A549 (cell line): ENCODE measurements around the gene DMC1.

Source experiments
- CEBPB ChIP-seq, 2 experiments: fragments of >200 bp in 1 of 2; sonication (Bioruptor Twin) in 1 of 2; formaldehyde crosslinking in 1 of 2; IDR thresholded peaks; 2 replicates each; pipeline ENCODE4 v1.6.1; 2012 to 2016
- FOSL2 ChIP-seq, 2 experiments: fragments of 450-650 bp in 1 of 2; fragments of >200 bp in 1 of 2; sonication (Bioruptor Twin) in 1 of 2; formaldehyde crosslinking; IDR thresholded peaks; 2 replicates each; pipeline versions ENCODE4 v1.5.0 to v1.6.1; 2016 to 2020; ENCODE audit warnings: mild to moderate bottlenecking in 1 of 2, moderate library complexity in 1 of 2
- TF ChIP-seq, protein P1 (sequence below): fragments of >200 bp; sonication (Bioruptor Twin); formaldehyde crosslinking; IDR thresholded peaks from 3 replicates; pipeline ENCODE4 v1.5.1; 2016

- TF ChIP-seq FOSL2 (IDR thresholded peaks at IDR 0.05) = no peak
- no peak for TF ChIP-seq FOSL2 (CRISPR knock-in tag; IDR thresholded peaks at IDR 0.05)
- no peak for TF ChIP-seq CEBPB (IDR thresholded peaks at IDR 0.05)
- TF ChIP-seq, protein P1, sequence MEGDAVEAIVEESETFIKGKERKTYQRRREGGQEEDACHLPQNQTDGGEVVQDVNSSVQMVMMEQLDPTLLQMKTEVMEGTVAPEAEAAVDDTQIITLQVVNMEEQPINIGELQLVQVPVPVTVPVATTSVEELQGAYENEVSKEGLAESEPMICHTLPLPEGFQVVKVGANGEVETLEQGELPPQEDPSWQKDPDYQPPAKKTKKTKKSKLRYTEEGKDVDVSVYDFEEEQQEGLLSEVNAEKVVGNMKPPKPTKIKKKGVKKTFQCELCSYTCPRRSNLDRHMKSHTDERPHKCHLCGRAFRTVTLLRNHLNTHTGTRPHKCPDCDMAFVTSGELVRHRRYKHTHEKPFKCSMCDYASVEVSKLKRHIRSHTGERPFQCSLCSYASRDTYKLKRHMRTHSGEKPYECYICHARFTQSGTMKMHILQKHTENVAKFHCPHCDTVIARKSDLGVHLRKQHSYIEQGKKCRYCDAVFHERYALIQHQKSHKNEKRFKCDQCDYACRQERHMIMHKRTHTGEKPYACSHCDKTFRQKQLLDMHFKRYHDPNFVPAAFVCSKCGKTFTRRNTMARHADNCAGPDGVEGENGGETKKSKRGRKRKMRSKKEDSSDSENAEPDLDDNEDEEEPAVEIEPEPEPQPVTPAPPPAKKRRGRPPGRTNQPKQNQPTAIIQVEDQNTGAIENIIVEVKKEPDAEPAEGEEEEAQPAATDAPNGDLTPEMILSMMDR = no peak
Observed at GRCh38 chr22:38471237-38471636, 98.7 kb downstream of the DMC1 start.
